H9 (cell line): ENCODE results near the gene EFL1. TPM values are rescaled to one million over a fixed set of nuclear protein-coding genes. Genes with fewer than 3 reads are reported as not detected.

ENCODE experiments used
- DNase-seq: peaks from one replicate; pipeline ENCODE4 v3.0.0-alpha.2; 2017
- H2AFZ ChIP-seq: one replicate; pipeline ENCODE4 v1.6.1; 2013; ENCODE audit warnings: mild to moderate bottlenecking, low read length, control low read depth, moderate library complexity
- H2AK5ac ChIP-seq: 2 replicates; pipeline ENCODE4 v1.6.1; 2013; ENCODE audit warnings: low read length, control low read depth, mixed read lengths; ENCODE audit not compliant: insufficient read length
- H2BK120ac ChIP-seq: one replicate; pipeline ENCODE4 v1.6.1; 2013; ENCODE audit warnings: low read depth, mild to moderate bottlenecking, low read length, control low read depth, inconsistent platforms; ENCODE audit not compliant: poor library complexity, severe bottlenecking
- H2BK12ac ChIP-seq: 2 replicates; pipeline ENCODE4 v1.6.1; 2013; ENCODE audit warnings: low read length, control low read depth, mixed read lengths, low read depth; ENCODE audit not compliant: insufficient read length
- H2BK15ac ChIP-seq: 2 replicates; pipeline ENCODE4 v1.6.1; 2013; ENCODE audit warnings: low read depth, low read length, control low read depth
- H2BK20ac ChIP-seq: one replicate; pipeline ENCODE4 v1.6.1; 2013; ENCODE audit warnings: low read depth, mild to moderate bottlenecking, low read length, control low read depth, inconsistent platforms; ENCODE audit not compliant: poor library complexity, severe bottlenecking
- H2BK5ac ChIP-seq: 2 replicates; pipeline ENCODE4 v1.6.1; 2013; ENCODE audit warnings: low read length, control low read depth, mixed read lengths; ENCODE audit not compliant: insufficient read length
- H3K14ac ChIP-seq: 2 replicates; pipeline ENCODE4 v1.6.1; 2013; ENCODE audit warnings: low read length, control low read depth; ENCODE audit not compliant: insufficient read depth
- H3K18ac ChIP-seq: 2 replicates; pipeline ENCODE4 v1.6.1; 2013; ENCODE audit warnings: low read depth, mild to moderate bottlenecking, mixed read lengths, low read length, control low read depth; ENCODE audit not compliant: insufficient read length
- H3K23ac ChIP-seq: 2 replicates; pipeline ENCODE4 v1.6.1; 2013; ENCODE audit warnings: low read length, control low read depth, mixed read lengths, low read depth; ENCODE audit not compliant: insufficient read length
- H3K23me2 ChIP-seq: 2 replicates; pipeline ENCODE4 v1.6.1; 2013; ENCODE audit warnings: low read depth, mild to moderate bottlenecking, mixed read lengths, low read length, control low read depth; ENCODE audit not compliant: insufficient read length, poor library complexity, severe bottlenecking
- H3K27ac ChIP-seq: 2 replicates; pipeline ENCODE4 v1.5.1; 2013; ENCODE audit warnings: low read length, control low read depth, mixed read lengths, low read depth; ENCODE audit not compliant: insufficient read length
- H3K27me3 ChIP-seq: 2 replicates; pipeline ENCODE4 v1.6.1; 2013; ENCODE audit warnings: low read length, control low read depth, inconsistent platforms; ENCODE audit not compliant: insufficient read depth
- H3K4ac ChIP-seq: 2 replicates; pipeline ENCODE4 v1.6.1; 2013; ENCODE audit warnings: low read depth, mild to moderate bottlenecking, control low read depth, inconsistent platforms, low read length, moderate library complexity
- H3K4me1 ChIP-seq: 2 replicates; pipeline ENCODE4 v1.6.1; 2013; ENCODE audit warnings: low read length, control low read depth, inconsistent platforms; ENCODE audit not compliant: insufficient read depth
- H3K4me2 ChIP-seq: 2 replicates; pipeline ENCODE4 v1.6.1; 2013; ENCODE audit warnings: low read length, control low read depth, mixed read lengths; ENCODE audit not compliant: insufficient read length, insufficient read depth
- H3K56ac ChIP-seq: 2 replicates; pipeline ENCODE4 v1.6.1; 2013; ENCODE audit warnings: low read depth, mild to moderate bottlenecking, mixed read lengths, low read length, control low read depth; ENCODE audit not compliant: insufficient read length
- H3K79me1 ChIP-seq: 2 replicates; pipeline ENCODE4 v1.6.1; 2013; ENCODE audit warnings: low read depth, mild to moderate bottlenecking, moderate library complexity, low read length, control low read depth, inconsistent platforms; ENCODE audit not compliant: insufficient read depth, poor library complexity, severe bottlenecking
- H3K79me2 ChIP-seq: 2 replicates; pipeline ENCODE4 v1.6.1; 2013; ENCODE audit warnings: low read length, control low read depth, inconsistent platforms; ENCODE audit not compliant: insufficient read depth
- H3K9ac ChIP-seq: 2 replicates; pipeline ENCODE4 v1.6.1; 2013; ENCODE audit warnings: low read length, control low read depth, mixed read lengths; ENCODE audit not compliant: insufficient read length; ENCODE audit errors: extremely low read depth
- H3K9me3 ChIP-seq: one replicate; pipeline ENCODE4 v1.6.1; 2013; ENCODE audit warnings: low read depth, low read length, inconsistent platforms; ENCODE audit not compliant: control insufficient read depth
- H3T11ph ChIP-seq: one replicate; pipeline ENCODE4 v1.6.1; 2013; ENCODE audit warnings: mild to moderate bottlenecking, low read length, control low read depth, inconsistent platforms
- H4K20me1 ChIP-seq: one replicate; pipeline ENCODE4 v1.6.1; 2013; ENCODE audit not compliant: control insufficient read depth, insufficient read length, insufficient read depth
- H4K5ac ChIP-seq: 2 replicates; pipeline ENCODE4 v1.6.1; 2013; ENCODE audit warnings: low read depth, mild to moderate bottlenecking, mixed read lengths, low read length, control low read depth; ENCODE audit not compliant: insufficient read length
- H4K8ac ChIP-seq: replicated peaks from 2 replicates; pipeline ENCODE4 v1.6.1; 2013; ENCODE audit warnings: low read length, control low read depth, mixed read lengths, low read depth; ENCODE audit not compliant: insufficient read length
- H4K91ac ChIP-seq: 2 replicates; pipeline ENCODE4 v1.6.1; 2013; ENCODE audit warnings: low read depth, mild to moderate bottlenecking, moderate library complexity, mixed read lengths, low read length, control low read depth; ENCODE audit not compliant: insufficient read length
- H3K27ac Mint-ChIP-seq, 3 experiments: 2 replicates in 2 of 3; 3 replicates in 1 of 3; pipeline ENCODE4 v1.8.0; 2020 to 2021; ENCODE audit warnings: mixed read lengths in 3 of 3, mild to moderate bottlenecking in 1 of 3, moderate library complexity in 1 of 3
- H3K27me3 Mint-ChIP-seq: 2 replicates; pipeline ENCODE4 v1.8.0; 2021; ENCODE audit warnings: low read depth, mild to moderate bottlenecking, moderate library complexity, mixed read lengths
- H3K36me3 Mint-ChIP-seq, 3 experiments: 2 replicates in 2 of 3; 3 replicates in 1 of 3; pipeline ENCODE4 v1.8.0; 2020 to 2021; ENCODE audit warnings: low read depth in 3 of 3, mixed read lengths in 3 of 3; ENCODE audit not compliant: insufficient read depth in 1 of 3
- H3K4me1 Mint-ChIP-seq, 2 experiments: 2 replicates each; pipeline ENCODE4 v1.8.0; 2020; ENCODE audit warnings: mixed read lengths in 2 of 2
- H3K4me3 Mint-ChIP-seq, 2 experiments: 2 replicates in 1 of 2; 3 replicates in 1 of 2; pipeline ENCODE4 v1.8.0; 2020 to 2021; ENCODE audit warnings: mild to moderate bottlenecking in 2 of 2, mixed read lengths in 2 of 2, moderate library complexity in 1 of 2
- H3K9me3 Mint-ChIP-seq, 2 experiments: 2 replicates in 1 of 2; 3 replicates in 1 of 2; pipeline ENCODE4 v1.8.0; 2020; ENCODE audit warnings: mild to moderate bottlenecking in 2 of 2, mixed read lengths in 2 of 2, moderate library complexity in 1 of 2
- CTCF ChIP-seq: fragments of 200-600 bp; sonication (generic); conservative IDR thresholded peaks from 3 replicates; pipeline ENCODE4 v1.8.0; 2021; ENCODE audit warnings: antibody characterized with exemption, mild to moderate bottlenecking
- WGBS: extraction: QIAGEN DNeasy Blood & Tissue Kit; methylation state at CpG from one replicate; pipeline ENCODE4 v1.1.7; 2013; ENCODE audit warnings: missing lambda C conversion rate, low lambda C conversion rate, mixed read lengths; ENCODE audit not compliant: insufficient read length; ENCODE audit errors: extremely low coverage; 5-methylcytosine and 5-hydroxymethylcytosine counted together
- total RNA-seq: library from RNA; stranded (reverse); gene quantifications from 2 replicates; pipeline ENCODE4 v1.2.1, GENCODE V29; 2021

Gene EFL1
- total RNA-seq, 1 experiment from 2014 or later: 29.4 TPM

DNA sequence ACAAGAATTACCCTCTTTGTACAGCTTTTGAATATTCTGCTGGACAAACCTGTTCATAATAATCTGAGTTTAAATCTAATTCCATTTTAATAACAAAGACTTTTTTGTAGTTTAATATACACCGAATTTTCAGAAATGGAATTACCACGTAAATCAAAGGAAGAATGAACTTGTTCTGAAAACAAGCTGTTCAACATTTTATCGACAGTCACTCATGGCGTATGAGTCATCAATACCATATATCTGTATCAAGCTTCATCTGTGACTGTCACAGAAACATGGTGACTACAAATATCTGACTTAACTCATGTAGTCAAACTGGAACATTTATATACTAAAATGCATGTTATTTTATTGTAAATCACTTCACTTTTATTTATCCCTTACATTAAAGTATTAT lies 90.0 kb downstream of the EFL1 start:
- Histone ChIP-seq H2BK15ac (no peak overlapping the region), H2BK5ac (no peak overlapping the region), H3T11ph (no peak overlapping the region), H3K14ac (no peak overlapping the region), H3K9me3 (no peaks in the 10 kb centered on the region), H3K4me2 (no peak overlapping the region), H3K9ac (no peak overlapping the region), H4K5ac (no peak overlapping the region), H2AK5ac (no peak overlapping the region), H3K79me2 (no peaks in the 10 kb centered on the region), H3K18ac (no peak overlapping the region), H3K4me1 (no peaks in the 10 kb centered on the region), H3K23me2 (no peaks in the 10 kb centered on the region), H4K91ac (no peak overlapping the region), H4K20me1 (no peaks in the 10 kb centered on the region), H3K23ac (no peak overlapping the region), H2AFZ (no peak overlapping the region), H4K8ac (no peak overlapping the region), H3K56ac (no peak overlapping the region), H3K79me1 (no peaks in the 10 kb centered on the region), H2BK20ac (no peak overlapping the region), H2BK120ac (no peak overlapping the region), H2BK12ac (no peak overlapping the region), H3K27ac (no peak overlapping the region), H3K4ac (no peak overlapping the region), H3K27me3 (no peaks in the 10 kb centered on the region)
- H3K27ac Mint-ChIP-seq: no peak overlapping the region
- WGBS: no CpG with 5 or more reads among the region's 4 CpGs
- no peaks in the 10 kb centered on the region for H3K27me3 Mint-ChIP-seq
- no peak overlapping the region for H3K4me3 Mint-ChIP-seq
- no peak for DNase-seq
- H3K9me3 Mint-ChIP-seq: no peaks in the 10 kb centered on the region
- H3K4me1 Mint-ChIP-seq: peaks cover 2 to 6% of the 10 kb centered on the region in 2 experiments; a peak in 3 of 4 replicates
- H3K36me3 Mint-ChIP-seq: no peaks in the 10 kb centered on the region; a peak in 2 of 7 replicates
- no peak for TF ChIP-seq CTCF
